Omental fat pad (tissue), 4 donors: ENCODE results near the gene TMEM31. TPM values are rescaled to one million over a fixed set of nuclear protein-coding genes. Genes with fewer than 3 reads are reported as not detected.

Source experiments
- ATAC-seq: fragments of 150-250 bp; one replicate; pipeline ENCODE4 v1.9.1; 2016; ENCODE audit warnings: mild to moderate bottlenecking, moderate library complexity; ENCODE audit not compliant: low FRiP score
- DNase-seq: peaks from one replicate; pipeline ENCODE4 v3.0.0-alpha.2; 2019; ENCODE audit warnings: low spot score
- CTCF ChIP-seq, 3 donors: fragments of 450-650 bp; IDR thresholded peaks; one replicate each; pipeline ENCODE4 v1.5.1; 2016 to 2017; ENCODE audit warnings: antibody characterized with exemption in 3 of 3, mild to moderate bottlenecking in 3 of 3, moderate library complexity in 2 of 3
- total RNA-seq, 4 donors: library from RNA; depleted of rRNA; stranded (reverse); fragments of >200 nt; gene quantifications; one replicate each; pipeline ENCODE4 v1.1.0, GENCODE V29; 2016

Gene TMEM31
- total RNA-seq, 4 donors from 2014 or later = not detected

GRCh38 chrX:103726477-103726876, 15.8 kb downstream of the TMEM31 start:
- ATAC-seq (no peak), DNase-seq (no peak)
- TF ChIP-seq CTCF (IDR thresholded peaks at IDR 0.05) = no peak

DNA sequence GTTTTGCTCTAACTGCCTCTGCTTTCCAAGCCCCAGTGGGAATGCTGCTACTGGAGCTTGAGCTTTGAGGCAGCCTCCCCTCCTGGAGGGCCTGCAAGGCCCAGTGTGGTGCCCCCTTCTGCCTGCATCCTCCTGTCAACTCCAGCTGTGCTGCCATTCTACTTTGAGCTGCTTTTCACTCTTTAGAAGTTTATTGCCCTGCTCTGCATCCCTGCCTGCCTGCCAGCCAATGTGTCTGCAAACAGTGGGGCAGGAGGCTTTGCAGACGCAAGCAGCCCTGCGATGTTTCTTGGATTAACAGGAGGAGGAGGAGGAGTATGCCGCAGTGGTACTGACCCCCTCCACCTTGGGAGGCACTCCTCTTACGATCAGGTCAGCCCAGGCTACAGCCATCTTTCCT, 16.4 kb downstream of the TMEM31 start:
- TF ChIP-seq CTCF (IDR thresholded peaks at IDR 0.05) = no peak
- DNase-seq (no peak), ATAC-seq (no peak)

- DNase-seq = no peak
- no peak for ATAC-seq
- TF ChIP-seq CTCF (IDR thresholded peaks at IDR 0.05) = no peak
These were observed 18.3 kb downstream of the TMEM31 start for GRCh38 chrX:103729015-103729414.

GRCh38 chrX:103730147-103730795, 19.6 kb downstream of the TMEM31 start:
- TF ChIP-seq CTCF (IDR thresholded peaks at IDR 0.05) = no peak
- no peak for ATAC-seq
- no peak for DNase-seq

DNA sequence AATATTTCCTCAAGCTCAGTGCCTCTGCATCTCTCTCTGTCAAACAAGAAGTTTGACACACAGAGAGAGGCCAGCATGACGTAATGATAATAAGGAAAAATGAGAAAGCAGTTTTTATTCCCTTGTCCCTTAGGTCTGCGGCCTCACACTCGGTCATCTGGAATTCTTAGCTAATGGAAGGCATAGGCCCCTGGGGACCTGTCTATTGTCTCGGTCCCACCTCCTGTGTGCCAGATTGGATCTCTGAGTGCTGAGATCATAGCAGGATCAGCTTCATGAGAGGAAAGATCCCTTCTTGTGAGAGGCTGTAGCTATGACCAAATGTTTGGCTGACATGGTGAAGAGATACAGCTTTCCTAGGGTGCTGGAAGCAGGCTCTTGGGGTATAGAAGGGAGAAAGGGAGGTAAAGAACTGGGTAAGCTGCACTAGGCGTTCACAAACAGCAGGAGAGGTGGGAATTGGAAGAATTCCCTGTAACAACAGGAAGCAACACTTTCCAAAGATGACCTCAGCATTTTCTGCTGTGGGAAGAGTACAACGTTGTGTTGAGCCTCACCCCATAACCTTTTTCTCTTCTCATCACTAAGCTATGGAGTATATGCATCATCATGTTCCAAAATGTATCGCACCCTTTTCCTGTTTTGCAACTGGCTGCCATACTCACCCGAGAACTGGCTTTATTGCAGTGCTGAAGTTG, 20.2 kb downstream of the TMEM31 start:
- no peak for DNase-seq
- no peak for TF ChIP-seq CTCF (IDR thresholded peaks at IDR 0.05)

GRCh38 chrX:103733017-103733416, 22.3 kb downstream of the TMEM31 start:
- TF ChIP-seq CTCF (IDR thresholded peaks at IDR 0.05) = no peak
- ATAC-seq = no peak
- no peak for DNase-seq

More for the DNA sequence above, 20.2 kb downstream of the TMEM31 start:
- no peak for ATAC-seq
